GM19239 (cell line): ENCODE data around the gene SASH3.
A peak's percentile ranks its signal among the peaks of the same experiment; 100 is the strongest.

Experiments
- DNase-seq: peaks from one replicate; pipeline ENCODE4 v3.0.0; 2011; ENCODE audit warnings: low spot score; ENCODE audit not compliant: insufficient read length
- FAIRE-seq: peaks from 2 replicates; lab custom pipeline; 2011; peaks lifted over from hg19 to GRCh38; lab: Jason Lieb, UNC

SASH3 gene

GRCh38 chrX:129802863-129803262, 23.1 kb downstream of the SASH3 start:
- DNase-seq (no peak), FAIRE-seq (no peak)

DNA sequence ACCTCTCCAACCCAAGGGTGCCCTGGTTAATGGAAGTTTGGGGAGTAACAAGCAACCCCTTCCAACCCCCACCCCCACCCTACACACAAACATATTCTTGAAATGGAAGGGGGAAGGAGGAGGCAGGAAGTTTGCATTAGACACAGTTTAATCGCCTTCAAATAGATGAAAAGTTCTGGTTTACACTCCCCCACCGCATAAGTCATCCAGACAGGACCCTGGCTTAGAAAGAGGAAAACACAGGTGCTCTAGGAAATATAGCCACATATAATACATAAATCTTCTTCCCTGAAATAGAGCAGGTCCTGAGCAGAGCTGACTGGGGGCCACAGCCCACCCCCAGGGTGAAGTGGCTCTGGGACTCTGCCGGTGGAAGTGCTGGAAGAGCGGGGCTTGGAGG, 25.1 kb downstream of the SASH3 start:
- DNase-seq = no peak
- no peak for FAIRE-seq

- no peak for DNase-seq
- peak; percentile 14 for FAIRE-seq
Observed at GRCh38 chrX:129808158-129808828, 28.5 kb downstream of the SASH3 start.

DNA sequence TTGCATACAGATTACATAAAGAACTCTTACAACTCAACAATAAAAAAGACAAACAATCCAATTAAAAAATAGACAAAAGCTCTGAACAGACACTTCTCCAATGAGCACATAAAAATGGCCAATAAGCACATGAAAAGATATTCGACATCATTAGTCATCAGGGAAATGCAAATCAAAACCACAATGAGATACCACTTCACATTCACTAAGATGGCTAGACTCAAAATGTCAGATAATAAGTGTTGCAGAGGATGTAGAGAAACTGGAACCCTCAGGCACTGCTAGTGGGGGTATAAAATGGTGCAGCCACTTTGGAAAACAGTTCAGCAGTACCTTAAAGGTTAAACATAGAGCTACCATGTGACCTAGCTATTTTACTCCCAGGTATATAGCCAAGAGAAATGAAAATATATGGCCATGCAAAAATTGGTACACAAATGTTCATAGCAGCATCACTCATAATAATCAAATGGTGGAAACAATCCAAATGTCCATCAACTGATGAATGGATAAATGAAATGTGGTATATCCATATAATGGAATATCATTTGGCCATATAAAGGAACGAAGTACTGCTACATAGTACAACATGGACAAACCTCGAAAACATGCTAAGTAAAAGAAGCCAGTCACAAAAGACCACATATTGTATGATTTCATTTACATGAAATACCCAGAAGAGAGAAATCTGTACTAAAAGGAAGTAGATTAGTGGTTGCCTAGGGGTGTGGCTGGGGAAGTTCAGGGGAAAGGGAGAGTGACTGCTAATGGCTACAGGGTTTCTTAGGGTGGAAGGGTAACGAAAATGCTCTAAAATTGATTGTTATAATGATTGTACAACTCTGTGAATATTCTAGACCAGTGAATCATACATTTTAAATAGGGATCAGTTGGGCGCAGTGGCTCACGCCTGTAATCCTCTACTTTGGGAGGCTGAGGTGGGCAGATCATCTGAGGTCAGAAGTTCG, 29.4 kb downstream of the SASH3 start:
- DNase-seq = no peak

GRCh38 chrX:129813662-129814368, 34.1 kb downstream of the SASH3 start:
- no peak for FAIRE-seq
- no peak for DNase-seq

More for the DNA sequence above, 29.4 kb downstream of the SASH3 start:
- FAIRE-seq = peak; percentile 51

GRCh38 chrX:129818123-129818522, 38.4 kb downstream of the SASH3 start:
- no peak for DNase-seq
- no peak for FAIRE-seq

DNA sequence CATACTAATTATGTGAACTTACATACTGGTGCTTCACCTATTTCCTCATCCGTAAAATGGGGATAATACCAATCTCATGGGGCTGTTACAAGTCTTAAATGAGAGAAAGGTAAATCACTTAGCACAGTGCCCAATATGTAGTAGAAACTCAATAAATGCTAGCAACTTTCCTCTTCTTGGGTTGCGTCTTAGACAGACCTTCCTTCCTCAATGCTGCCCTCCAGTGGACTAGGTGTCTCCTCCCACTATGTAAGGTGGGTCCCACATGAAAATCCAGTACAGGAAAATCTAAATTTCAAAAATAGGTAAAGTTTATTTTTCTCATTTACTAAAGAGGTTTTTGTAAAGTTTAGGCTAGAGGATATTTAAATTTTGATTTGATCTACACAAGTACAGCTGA, 43.4 kb downstream of the SASH3 start:
- DNase-seq = peak; percentile 18
- FAIRE-seq = peak; percentile 68

GRCh38 chrX:129823522-129823921, 43.8 kb downstream of the SASH3 start:
- FAIRE-seq (no peak), DNase-seq (no peak)

DNA sequence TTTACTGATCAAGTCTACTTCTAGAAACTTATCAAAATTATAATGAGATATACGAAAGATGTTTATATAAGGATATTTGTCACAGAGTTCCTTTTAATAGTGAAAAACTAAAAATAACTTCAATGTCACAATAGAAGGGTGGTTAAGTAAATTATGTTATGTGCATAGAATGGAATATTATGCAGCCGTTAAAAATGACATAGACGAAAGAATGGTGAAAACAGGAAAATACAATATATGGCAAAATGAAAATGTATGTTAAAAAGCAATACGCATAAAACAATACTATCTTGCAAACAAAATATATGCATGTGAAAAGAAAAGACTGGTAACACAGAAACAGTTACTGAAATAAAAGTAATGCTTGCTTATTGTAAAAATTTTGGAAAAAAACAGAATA, 44.9 kb downstream of the SASH3 start:
- DNase-seq = no peak
- FAIRE-seq = no peak

DNA sequence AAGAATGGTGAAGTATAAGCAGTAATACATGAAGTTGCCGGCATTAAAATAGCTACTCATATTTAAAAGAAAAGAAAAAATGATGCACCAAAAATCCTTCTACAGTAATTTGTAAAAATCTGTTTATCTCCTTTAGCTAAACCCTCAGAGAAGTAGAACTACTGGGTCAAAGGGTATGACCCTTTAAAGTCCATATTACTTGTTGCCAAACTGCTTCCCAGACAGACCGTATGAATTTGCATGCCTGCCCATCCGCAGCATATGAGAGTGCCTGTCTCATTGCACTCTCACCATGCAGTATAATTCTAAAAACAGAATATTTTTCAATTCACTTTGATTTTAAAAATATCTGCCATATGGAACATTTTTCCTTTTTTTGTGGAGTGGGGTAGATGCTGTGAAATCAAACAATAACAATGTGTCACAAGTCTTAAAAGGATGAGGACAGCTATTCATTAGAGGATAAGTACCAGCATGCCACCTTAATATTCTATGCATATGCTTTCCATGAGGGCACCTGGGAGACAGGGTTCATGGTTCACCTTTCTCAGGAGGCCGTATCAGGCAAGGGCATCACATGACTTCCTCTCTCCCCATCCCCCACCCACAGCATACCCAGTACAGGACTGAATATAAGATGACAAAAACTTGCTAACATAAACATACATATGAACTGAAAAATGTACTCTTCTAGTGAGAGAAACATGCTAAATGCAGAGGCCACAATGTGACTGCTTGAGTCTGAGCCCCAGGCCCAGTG, 46.2 kb downstream of the SASH3 start:
- no peak for FAIRE-seq

DNA sequence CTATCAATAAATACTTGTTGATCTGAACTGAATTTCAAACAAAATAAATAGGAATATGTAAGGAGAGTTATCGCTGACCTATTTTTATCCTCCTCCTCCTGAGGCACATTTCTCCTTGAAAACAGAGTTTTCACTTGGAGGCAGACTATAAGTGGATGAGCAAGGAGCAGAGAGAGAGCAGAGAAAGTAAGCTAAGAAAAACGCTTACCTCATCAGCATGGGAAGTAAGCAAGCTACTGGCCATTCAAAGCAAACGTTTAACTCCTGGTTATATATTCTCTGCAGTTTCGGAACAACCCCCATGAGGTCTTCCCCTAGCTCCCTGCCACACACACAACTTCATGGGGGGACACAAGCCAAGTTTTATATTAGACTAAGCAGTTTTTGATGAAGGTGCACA, 50.7 kb downstream of the SASH3 start:
- no peak for DNase-seq
- FAIRE-seq = no peak

More for the DNA sequence above, 46.2 kb downstream of the SASH3 start:
- no peak for DNase-seq

GRCh38 chrX:129831091-129831885, 51.5 kb downstream of the SASH3 start:
- DNase-seq (no peak), FAIRE-seq (no peak)

DNA sequence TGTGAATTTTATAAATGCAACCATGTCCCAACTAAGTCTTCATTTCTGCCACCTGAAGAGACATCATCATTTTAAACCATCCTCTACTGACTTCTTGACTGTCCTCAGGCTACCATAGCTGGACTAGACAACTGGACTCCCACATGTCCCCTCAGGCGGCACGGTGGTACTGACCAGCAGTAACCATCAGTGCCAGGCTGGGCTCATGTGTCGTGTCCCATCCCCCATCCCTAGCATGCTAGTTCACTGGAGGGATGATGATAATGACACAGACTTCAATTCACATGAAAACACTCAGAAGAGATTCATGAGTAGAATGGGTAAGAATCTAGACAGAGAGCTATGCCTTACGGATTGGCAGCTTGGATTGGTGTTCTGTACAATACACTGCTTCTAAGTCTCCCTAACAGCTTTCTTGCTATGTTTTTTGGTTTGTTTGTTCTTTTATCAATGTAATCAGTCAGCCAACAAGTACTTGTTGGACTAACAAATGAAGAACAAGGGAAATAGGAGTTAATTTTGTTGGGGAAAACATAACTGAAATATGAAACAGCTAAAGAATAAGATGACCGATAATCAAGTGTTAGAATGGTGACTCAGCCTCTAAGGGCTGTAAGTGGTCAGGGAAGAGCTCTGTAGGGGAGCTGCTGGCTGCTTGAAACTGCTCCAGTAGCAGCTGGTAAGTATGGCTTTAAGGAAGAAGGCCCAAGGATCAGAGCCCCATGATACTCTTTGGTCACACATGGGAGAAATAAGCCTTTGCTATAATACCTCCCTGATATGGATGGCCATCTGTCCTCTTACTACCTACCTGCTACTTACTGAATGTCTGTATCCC, 53.6 kb downstream of the SASH3 start:
- no peak for DNase-seq
- FAIRE-seq = no peak

GRCh38 chrX:129836827-129837226, 57.1 kb downstream of the SASH3 start:
- no peak for DNase-seq
- no peak for FAIRE-seq

DNA sequence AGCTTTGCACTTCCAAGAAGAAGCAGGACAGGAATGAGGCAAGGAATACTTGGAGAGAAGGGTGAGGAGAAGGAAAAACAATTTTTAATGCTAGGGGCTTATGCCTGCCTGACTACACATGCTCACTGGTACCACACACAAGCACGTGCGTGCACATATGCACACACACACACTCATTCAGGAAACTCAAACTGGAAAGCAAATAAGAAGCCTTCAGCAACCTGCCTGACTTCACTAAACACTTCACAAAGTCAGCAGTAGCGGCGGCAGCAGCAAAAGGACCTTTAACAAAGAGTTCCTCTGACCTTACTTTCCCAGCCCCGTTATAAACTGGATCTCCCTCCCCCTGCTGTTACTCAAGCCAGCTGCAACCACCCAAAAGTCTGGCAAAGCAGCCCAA, 60.6 kb downstream of the SASH3 start:
- no peak for DNase-seq
- no peak for FAIRE-seq

- FAIRE-seq = peak; percentile 77
Observed at GRCh38 chrX:129842510-129843208, 62.9 kb downstream of the SASH3 start.

DNA sequence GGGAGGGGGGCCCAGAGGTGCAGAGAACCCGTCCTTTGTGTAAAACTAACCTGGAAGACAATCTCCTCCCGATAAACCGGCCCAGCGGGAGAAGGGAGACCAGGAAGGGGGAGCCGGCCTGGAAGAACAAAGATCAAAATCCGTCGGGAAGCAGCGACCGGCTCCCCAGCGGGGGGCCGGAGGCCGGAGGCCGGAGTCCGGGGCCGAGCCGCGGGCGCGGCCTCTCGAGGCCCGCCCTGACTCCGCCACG, 63.4 kb downstream of the SASH3 start:
- FAIRE-seq = no peak
- no peak for DNase-seq

More at GRCh38 chrX:129842510-129843208, 62.9 kb downstream of the SASH3 start:
- no peak for DNase-seq
